Measurements from ENCODE around the gene FOLH1.
"Not testable (repeated sequence)": the region's sequence is repeated elsewhere in the genome, so short reads cannot be mapped to it uniquely, and the experiment has no call there.

- TF ChIP-seq ZFX (IDR thresholded peaks at IDR 0.05); CEBPB (IDR thresholded peaks at IDR 0.05; ENCODE audit: low read depth); SP1 (IDR thresholded peaks at IDR 0.05; ENCODE audit: low read depth); CTCF (IDR thresholded peaks at IDR 0.05 in 2 of 3, conservative IDR thresholded peaks at IDR 0.05 in 1 of 3; ENCODE audit: borderline replicate concordance in 1 of 3, insufficient read depth in 1 of 3, low read depth in 2 of 3, low read length in 2 of 3); SRF (IDR thresholded peaks at IDR 0.05; ENCODE audit: low read depth); RAD21 (IDR thresholded peaks at IDR 0.05; ENCODE audit: low read depth); POLR2AphosphoS5 (IDR thresholded peaks at IDR 0.05; ENCODE audit: low read depth, low read length); POLR2A (IDR thresholded peaks at IDR 0.05; ENCODE audit: borderline replicate concordance, extremely low read depth, insufficient read depth, insufficient read length); ATF3 (IDR thresholded peaks at IDR 0.05); EZH2 (IDR thresholded peaks at IDR 0.05); REST (IDR thresholded peaks at IDR 0.05; ENCODE audit: low read depth); TCF7L2 (IDR thresholded peaks at IDR 0.05; ENCODE audit: borderline replicate concordance, extremely low read depth, insufficient read depth, insufficient read length); EZH2phosphoT487 (IDR thresholded peaks at IDR 0.05; ENCODE audit: borderline replicate concordance): not testable (repeated sequence)
Measured at GRCh38 chr11:49186225-49186624, 22.2 kb downstream of the FOLH1 start.

All from HCT116 (cell line).